Thoracic aorta (tissue), 2 donors: ENCODE results near the gene ZNF202. TPM values are rescaled to one million over a fixed set of nuclear protein-coding genes. Genes with fewer than 3 reads are reported as not detected.

Source experiments
- ATAC-seq: fragments of 150-250 bp; one replicate; pipeline ENCODE4 v1.8.0; 2017; ENCODE audit warnings: low read depth; ENCODE audit not compliant: insufficient number of reproducible peaks, low FRiP score
- DNase-seq: peaks from one replicate; pipeline ENCODE4 v3.0.0-alpha.2; 2020; ENCODE audit warnings: low spot score
- H3K27ac ChIP-seq, 2 donors: fragments of 200-600 bp; sonication (generic); 1 replicate in 1 of 2; 2 replicates in 1 of 2; pipeline ENCODE4 v1.5.1; 2016; ENCODE audit warnings: mild to moderate bottlenecking in 2 of 2, moderate library complexity in 2 of 2
- H3K27me3 ChIP-seq: fragments of 200-600 bp; sonication (generic); replicated peaks from 2 replicates; pipeline ENCODE4 v1.6.0; 2016; ENCODE audit warnings: mild to moderate bottlenecking; ENCODE audit not compliant: insufficient read depth
- H3K36me3 ChIP-seq: fragments of 200-600 bp; sonication (generic); one replicate; pipeline ENCODE4 v1.5.1; 2016
- H3K4me1 ChIP-seq, 2 donors: fragments of 200-600 bp; sonication (generic); 1 replicate in 1 of 2; 2 replicates in 1 of 2; pipeline versions ENCODE4 v1.5.1 to v1.6.0; 2016; ENCODE audit warnings: low read depth in 2 of 2, mild to moderate bottlenecking in 1 of 2; ENCODE audit not compliant: control insufficient read depth in 1 of 2
- H3K4me3 ChIP-seq: fragments of 200-600 bp; sonication (generic); 2 replicates; pipeline ENCODE4 v1.5.1; 2016; ENCODE audit warnings: mild to moderate bottlenecking
- H3K9me3 ChIP-seq: fragments of 200-600 bp; sonication (generic); 2 replicates; pipeline ENCODE4 v1.5.1; 2016
- total RNA-seq, 2 donors: library from RNA; depleted of rRNA; stranded (reverse); fragments of >200 nt; gene quantifications; one replicate each; pipeline versions ENCODE4 v1.1.0 to v1.2.3, GENCODE V29; 2016
- TF ChIP-seq, protein P1 (sequence below): fragments of 200-600 bp; sonication (generic); IDR thresholded peaks from one replicate; pipeline ENCODE4 v1.5.1; 2019; ENCODE audit warnings: antibody characterized with exemption

Gene ZNF202
- total RNA-seq, 2 donors from 2014 or later: 3.9 to 10.9 TPM

DNA sequence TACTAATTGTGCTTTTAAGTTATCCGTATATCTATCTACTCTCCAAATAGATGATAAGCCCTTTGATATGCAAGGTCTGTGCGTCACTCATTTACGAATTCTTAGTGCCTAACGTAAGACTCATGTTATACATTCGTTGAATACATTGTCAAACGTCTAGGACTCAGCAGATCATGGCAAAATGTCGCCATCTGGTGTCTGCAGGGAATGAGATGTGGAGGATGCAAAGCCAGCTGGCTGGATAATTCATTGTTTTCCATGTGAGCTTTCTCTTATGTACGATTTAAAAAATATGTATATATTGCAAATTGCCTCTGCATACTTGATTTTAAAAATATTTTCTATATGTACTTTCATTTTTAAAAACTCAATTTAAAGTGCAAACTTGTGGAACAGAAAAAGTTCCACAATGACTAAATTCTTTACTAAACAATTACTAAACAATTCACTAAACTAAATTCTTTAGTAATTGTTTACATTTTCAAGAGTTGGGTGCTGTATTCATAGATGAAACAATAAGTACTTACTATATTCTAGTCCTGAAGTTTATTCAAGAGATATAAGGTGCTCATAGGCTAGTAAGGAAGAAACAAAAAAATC lies 33.8 kb downstream of the ZNF202 start:
- Histone ChIP-seq H3K27ac (no peak overlapping the region), H3K9me3 (no peaks in the 10 kb centered on the region), H3K4me1 (no peaks in the 10 kb centered on the region), H3K36me3 (no peaks in the 10 kb centered on the region), H3K4me3 (no peak overlapping the region), H3K27me3 (no peaks in the 10 kb centered on the region)
- DNase-seq (no peak), ATAC-seq (no peak)
- TF ChIP-seq, protein P1, sequence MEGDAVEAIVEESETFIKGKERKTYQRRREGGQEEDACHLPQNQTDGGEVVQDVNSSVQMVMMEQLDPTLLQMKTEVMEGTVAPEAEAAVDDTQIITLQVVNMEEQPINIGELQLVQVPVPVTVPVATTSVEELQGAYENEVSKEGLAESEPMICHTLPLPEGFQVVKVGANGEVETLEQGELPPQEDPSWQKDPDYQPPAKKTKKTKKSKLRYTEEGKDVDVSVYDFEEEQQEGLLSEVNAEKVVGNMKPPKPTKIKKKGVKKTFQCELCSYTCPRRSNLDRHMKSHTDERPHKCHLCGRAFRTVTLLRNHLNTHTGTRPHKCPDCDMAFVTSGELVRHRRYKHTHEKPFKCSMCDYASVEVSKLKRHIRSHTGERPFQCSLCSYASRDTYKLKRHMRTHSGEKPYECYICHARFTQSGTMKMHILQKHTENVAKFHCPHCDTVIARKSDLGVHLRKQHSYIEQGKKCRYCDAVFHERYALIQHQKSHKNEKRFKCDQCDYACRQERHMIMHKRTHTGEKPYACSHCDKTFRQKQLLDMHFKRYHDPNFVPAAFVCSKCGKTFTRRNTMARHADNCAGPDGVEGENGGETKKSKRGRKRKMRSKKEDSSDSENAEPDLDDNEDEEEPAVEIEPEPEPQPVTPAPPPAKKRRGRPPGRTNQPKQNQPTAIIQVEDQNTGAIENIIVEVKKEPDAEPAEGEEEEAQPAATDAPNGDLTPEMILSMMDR: no peak

DNA sequence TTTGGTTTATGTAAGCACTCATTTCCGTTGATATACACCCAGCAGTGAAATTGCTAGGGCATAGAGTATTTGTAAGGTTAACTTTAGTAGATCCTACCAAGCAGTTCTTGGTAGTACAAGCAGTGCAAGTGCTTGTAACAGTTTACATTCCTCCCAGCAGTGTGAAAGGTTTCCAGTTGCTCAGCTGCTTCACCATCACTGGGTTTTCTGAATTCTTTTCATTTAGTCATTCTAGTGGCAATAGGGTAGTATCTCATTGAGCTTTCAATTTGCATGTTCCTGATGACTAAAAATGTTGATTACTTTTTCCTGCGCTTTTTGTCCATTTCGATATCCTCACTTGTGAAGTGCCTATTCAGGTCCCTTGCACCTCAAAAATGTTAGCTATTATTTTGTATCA lies 34.3 kb downstream of the ZNF202 start:
- DNase-seq (no peak), ATAC-seq (no peak)
- TF ChIP-seq, protein P1: no peak
- H3K36me3 ChIP-seq: no peaks in the 10 kb centered on the region
- H3K4me3 ChIP-seq: no peak overlapping the region
- H3K27ac ChIP-seq: no peak overlapping the region
- no peaks in the 10 kb centered on the region for H3K4me1 ChIP-seq
- no peaks in the 10 kb centered on the region for H3K9me3 ChIP-seq
- no peaks in the 10 kb centered on the region for H3K27me3 ChIP-seq

DNA sequence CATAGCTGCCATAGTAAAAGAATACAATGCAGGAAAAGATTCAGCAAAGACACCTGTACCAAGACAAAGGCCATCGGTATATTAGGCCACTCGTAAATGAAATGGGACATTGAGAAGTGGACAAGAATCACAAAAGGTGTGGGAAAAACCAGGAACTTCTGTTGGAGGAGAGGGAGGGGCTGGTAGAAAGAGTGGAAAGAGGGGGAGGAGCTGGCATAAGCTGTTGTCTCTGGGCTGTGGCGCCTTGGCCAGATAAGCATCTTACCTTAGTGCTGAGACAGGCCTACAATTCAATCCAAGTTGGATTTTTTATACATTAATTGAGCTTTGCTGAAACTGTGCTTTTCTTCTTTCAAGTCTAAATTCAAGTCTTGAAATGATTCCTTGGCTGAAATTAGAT lies 37.1 kb downstream of the ZNF202 start:
- TF ChIP-seq, protein P1: no peak
- Histone ChIP-seq H3K36me3 (no peaks in the 10 kb centered on the region), H3K27ac (no peak overlapping the region), H3K27me3 (no peaks in the 10 kb centered on the region), H3K9me3 (no peaks in the 10 kb centered on the region), H3K4me3 (no peak overlapping the region), H3K4me1 (no peaks in the 10 kb centered on the region)
- DNase-seq (no peak), ATAC-seq (no peak)

DNA sequence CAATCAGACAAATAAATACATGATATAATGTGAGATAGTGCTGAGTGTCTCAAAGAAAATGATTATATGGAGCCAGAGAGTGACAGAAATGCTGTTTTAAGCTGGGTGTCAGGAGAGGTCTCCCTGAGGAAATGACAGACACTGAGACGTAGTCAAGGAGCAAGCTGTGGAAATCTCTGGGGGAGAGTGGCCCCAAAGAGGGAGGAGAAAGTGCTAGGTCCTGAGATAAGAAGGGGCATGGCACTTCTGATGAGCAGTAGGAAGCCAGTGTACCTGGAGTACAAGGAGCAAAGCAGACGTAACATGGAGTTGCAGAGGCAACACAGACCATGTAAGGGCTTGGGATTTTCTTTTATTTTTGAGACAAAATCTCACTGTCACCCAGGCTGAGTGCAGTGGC lies 38.8 kb downstream of the ZNF202 start:
- H3K27me3 ChIP-seq: no peaks in the 10 kb centered on the region
- no peak for ATAC-seq
- TF ChIP-seq, protein P1: no peak

DNA sequence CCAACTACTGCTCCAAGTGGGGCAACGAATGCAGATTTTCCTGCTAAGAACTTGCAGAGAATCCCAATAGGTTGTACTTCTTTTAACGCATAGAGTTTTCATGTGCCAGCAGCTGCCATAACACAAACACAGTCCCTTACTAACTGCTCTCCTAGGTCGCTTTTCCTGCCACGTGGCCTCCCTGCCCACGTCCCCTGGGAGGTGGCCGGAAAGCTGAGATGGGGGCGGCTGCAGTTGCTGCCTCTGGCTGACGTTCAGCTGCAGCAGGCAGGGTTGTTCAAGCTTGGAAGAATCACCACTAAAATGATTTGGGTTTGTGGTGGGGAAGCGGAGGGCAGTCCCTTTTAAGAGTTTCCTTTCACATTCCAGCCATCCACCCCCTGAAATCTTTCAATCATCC lies 39.3 kb downstream of the ZNF202 start:
- H3K27me3 ChIP-seq: no peaks in the 10 kb centered on the region
- H3K4me3 ChIP-seq: no peak overlapping the region
- H3K4me1 ChIP-seq: no peaks in the 10 kb centered on the region
- no peaks in the 10 kb centered on the region for H3K36me3 ChIP-seq
- no peak overlapping the region for H3K27ac ChIP-seq
- ATAC-seq (no peak), DNase-seq (no peak)
- TF ChIP-seq, protein P1: no peak
- H3K9me3 ChIP-seq: no peaks in the 10 kb centered on the region

More for the DNA sequence above, 38.8 kb downstream of the ZNF202 start:
- Histone ChIP-seq H3K27ac (no peak overlapping the region), H3K36me3 (no peaks in the 10 kb centered on the region), H3K4me1 (no peaks in the 10 kb centered on the region), H3K9me3 (no peaks in the 10 kb centered on the region), H3K4me3 (no peak overlapping the region)
- no peak for DNase-seq
